Spleen (tissue), 7 donors: ENCODE measurements around the gene NPC1.
A peak's percentile ranks its signal among the peaks of the same experiment; 100 is the strongest.

Experiments
- POLR2A ChIP-seq, 3 donors: fragments of 450-650 bp; IDR thresholded peaks; one replicate each; pipeline ENCODE4 v1.5.1; 2017; ENCODE audit warnings: antibody characterized with exemption in 3 of 3, mild to moderate bottlenecking in 1 of 3
- POLR2AphosphoS5 ChIP-seq, 3 donors: sonication (generic); formaldehyde crosslinking; IDR thresholded peaks; one replicate each; pipeline ENCODE4 v1.5.1; 2017; ENCODE audit warnings: antibody characterized with exemption in 3 of 3
- TF ChIP-seq, protein P1 (sequence below), 11 experiments: fragments of 200-600 bp in 7 of 11; fragments of 450-650 bp in 4 of 11; sonication (generic) in 4 of 11; IDR thresholded peaks in 8 of 11; conservative IDR thresholded peaks in 3 of 11; 1 replicate in 7 of 11; 2 replicates in 4 of 11; pipeline versions ENCODE4 v1.4.0 to v1.8.0; 2016 to 2021; ENCODE audit warnings: antibody characterized with exemption in 11 of 11, inconsistent platforms in 4 of 11, mild to moderate bottlenecking in 1 of 11
- donor health status: DM: no; HTN: no; CAD: no; lungs with moderate emphysema.
- donor health status: DM: no; HTN: no; CAD: no.
- donor health status: DM: no; HTN: no; CAD: no.

DNA sequence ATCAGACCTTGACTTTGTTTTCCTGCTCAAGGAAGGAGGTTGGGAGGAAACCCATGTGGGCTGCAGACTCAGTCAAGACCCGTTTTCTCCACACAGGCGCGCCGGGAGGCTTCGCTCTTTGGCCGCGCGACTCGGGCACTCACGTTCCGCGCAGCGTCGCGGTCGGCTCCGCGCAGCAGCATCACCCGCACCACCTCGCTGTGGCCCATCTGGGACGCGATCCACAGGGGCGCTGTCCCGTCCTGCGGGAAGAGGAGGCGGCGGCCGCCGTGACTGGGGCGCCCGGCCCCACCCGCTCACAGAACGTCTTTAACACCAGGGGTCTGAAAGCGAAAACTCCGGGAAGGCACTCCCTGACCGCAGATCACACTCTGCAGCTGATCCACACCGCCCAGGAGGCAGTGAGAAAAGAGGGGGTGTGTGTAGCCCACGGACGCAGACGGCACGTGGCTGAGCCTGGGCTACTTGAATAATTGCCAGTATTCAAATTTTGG, 33.1 kb upstream of the NPC1 start:
- TF ChIP-seq, protein P1, sequence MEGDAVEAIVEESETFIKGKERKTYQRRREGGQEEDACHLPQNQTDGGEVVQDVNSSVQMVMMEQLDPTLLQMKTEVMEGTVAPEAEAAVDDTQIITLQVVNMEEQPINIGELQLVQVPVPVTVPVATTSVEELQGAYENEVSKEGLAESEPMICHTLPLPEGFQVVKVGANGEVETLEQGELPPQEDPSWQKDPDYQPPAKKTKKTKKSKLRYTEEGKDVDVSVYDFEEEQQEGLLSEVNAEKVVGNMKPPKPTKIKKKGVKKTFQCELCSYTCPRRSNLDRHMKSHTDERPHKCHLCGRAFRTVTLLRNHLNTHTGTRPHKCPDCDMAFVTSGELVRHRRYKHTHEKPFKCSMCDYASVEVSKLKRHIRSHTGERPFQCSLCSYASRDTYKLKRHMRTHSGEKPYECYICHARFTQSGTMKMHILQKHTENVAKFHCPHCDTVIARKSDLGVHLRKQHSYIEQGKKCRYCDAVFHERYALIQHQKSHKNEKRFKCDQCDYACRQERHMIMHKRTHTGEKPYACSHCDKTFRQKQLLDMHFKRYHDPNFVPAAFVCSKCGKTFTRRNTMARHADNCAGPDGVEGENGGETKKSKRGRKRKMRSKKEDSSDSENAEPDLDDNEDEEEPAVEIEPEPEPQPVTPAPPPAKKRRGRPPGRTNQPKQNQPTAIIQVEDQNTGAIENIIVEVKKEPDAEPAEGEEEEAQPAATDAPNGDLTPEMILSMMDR (IDR thresholded peaks at IDR 0.05 in 8 of 11, conservative IDR thresholded peaks at IDR 0.05 in 3 of 11) = peak in 1 of 11 experiments; percentile 6
- TF ChIP-seq POLR2AphosphoS5 (IDR thresholded peaks at IDR 0.05) = peak in 2 of 3 donors; percentile 29 to 38
- TF ChIP-seq POLR2A (IDR thresholded peaks at IDR 0.05) = no peak
